Measurements from ENCODE around the gene TAPBPL.

The TAPBPL gene

DNA sequence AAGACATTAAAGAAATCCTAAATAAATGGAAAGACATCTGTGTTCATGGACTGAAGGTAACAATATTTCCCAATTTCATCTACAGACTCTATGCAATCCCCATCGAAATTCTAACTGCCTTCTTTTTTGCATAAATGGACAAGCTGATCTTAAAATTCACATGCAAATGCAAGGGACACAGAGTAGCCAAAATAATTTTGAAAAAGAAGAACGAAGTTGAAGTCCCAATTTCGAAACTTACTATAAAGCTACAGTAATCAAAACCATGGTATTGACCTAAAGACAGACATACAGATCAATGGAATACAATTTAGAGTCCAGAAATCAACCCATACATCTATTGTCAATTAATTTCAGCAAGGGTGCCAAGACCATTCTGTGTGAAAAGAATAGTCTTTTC lies 23.5 kb upstream of the TAPBPL start:
- no peak overlapping the region for H3K4me3 ChIP-seq (ENCODE audit: low read depth, low read length)
- in situ Hi-C loops (cut with HindIII; ENCODE audit: low sequenced_read_pairs), result no loop called here
- no peak for DNase-seq (ENCODE audit: low read depth)
- TF ChIP-seq, protein P1, sequence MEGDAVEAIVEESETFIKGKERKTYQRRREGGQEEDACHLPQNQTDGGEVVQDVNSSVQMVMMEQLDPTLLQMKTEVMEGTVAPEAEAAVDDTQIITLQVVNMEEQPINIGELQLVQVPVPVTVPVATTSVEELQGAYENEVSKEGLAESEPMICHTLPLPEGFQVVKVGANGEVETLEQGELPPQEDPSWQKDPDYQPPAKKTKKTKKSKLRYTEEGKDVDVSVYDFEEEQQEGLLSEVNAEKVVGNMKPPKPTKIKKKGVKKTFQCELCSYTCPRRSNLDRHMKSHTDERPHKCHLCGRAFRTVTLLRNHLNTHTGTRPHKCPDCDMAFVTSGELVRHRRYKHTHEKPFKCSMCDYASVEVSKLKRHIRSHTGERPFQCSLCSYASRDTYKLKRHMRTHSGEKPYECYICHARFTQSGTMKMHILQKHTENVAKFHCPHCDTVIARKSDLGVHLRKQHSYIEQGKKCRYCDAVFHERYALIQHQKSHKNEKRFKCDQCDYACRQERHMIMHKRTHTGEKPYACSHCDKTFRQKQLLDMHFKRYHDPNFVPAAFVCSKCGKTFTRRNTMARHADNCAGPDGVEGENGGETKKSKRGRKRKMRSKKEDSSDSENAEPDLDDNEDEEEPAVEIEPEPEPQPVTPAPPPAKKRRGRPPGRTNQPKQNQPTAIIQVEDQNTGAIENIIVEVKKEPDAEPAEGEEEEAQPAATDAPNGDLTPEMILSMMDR (IDR thresholded peaks at IDR 0.05; ENCODE audit: low read depth, low read length, missing control alignments), result no peak

DNA sequence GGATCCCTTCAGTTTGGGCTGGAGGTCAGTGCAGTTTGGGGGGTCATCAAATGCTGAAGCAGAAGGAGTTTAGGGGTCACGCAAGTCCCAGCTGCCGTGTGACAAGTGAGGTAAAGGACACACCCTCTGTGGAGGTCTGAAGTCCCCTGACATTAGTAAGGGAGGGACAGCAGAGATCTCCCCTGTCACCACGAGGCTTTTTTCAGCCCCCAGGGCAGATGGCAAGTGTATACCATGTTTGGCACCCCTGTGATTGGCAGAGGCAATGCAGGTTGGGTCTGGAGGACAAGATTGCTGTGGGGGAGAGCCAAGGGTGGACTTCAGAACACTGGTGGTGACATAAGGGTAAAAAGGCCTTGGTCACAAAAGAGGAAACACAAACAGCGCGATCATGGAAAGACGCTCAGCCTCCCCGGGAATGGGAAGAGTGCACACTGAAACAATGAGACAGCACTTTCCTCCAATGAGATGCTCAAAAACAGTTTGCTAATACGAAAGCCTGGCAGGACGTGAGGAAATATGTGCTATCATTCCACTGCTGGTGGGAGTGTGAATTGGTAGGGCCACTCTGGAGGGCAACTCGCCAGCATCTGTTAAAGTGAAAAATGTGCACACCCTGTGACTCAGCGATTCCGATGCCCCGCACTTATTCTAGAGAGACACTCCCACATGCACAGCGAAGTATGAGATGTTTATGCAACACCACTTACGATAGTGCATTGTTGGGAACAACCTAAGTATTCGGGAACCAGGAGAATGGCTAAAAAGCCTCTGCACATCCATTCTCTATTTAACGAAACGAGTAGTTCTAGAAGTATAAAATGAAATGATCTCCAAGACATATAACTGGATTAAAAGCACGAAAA lies 21.5 kb upstream of the TAPBPL start:
- peak; percentile 82 for DNase-seq (ENCODE audit: low read depth)
- in situ Hi-C loops (cut with HindIII; ENCODE audit: low sequenced_read_pairs), result no loop called here
- no peak overlapping the region for H3K4me3 ChIP-seq (ENCODE audit: low read depth, low read length)
- TF ChIP-seq, protein P1 (IDR thresholded peaks at IDR 0.05; ENCODE audit: low read depth, low read length, missing control alignments), result no peak

DNA sequence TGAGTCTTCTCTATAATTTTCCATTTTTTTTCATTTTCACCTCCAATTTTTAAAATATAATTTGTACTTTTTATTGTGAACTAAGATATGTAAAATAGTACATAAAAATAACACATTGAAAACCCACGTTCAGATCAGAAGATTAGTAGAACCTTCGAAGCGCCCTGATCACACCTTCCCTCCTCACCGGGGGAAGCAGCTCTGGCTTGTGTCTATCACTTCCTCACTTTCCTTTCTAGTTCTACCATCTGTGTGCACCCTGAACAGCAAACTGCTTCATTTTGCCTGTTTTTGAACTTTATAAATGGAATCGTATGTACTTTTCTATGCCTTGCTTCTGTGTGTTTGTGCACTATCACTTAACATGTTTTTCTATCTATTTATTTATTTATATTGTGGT lies 18.9 kb upstream of the TAPBPL start:
- no peak for DNase-seq (ENCODE audit: low read depth)
- in situ Hi-C loops (cut with HindIII; ENCODE audit: low sequenced_read_pairs), result no loop called here
- no peak overlapping the region for H3K4me3 ChIP-seq (ENCODE audit: low read depth, low read length)
- TF ChIP-seq, protein P1 (IDR thresholded peaks at IDR 0.05; ENCODE audit: low read depth, low read length, missing control alignments), result no peak

DNA sequence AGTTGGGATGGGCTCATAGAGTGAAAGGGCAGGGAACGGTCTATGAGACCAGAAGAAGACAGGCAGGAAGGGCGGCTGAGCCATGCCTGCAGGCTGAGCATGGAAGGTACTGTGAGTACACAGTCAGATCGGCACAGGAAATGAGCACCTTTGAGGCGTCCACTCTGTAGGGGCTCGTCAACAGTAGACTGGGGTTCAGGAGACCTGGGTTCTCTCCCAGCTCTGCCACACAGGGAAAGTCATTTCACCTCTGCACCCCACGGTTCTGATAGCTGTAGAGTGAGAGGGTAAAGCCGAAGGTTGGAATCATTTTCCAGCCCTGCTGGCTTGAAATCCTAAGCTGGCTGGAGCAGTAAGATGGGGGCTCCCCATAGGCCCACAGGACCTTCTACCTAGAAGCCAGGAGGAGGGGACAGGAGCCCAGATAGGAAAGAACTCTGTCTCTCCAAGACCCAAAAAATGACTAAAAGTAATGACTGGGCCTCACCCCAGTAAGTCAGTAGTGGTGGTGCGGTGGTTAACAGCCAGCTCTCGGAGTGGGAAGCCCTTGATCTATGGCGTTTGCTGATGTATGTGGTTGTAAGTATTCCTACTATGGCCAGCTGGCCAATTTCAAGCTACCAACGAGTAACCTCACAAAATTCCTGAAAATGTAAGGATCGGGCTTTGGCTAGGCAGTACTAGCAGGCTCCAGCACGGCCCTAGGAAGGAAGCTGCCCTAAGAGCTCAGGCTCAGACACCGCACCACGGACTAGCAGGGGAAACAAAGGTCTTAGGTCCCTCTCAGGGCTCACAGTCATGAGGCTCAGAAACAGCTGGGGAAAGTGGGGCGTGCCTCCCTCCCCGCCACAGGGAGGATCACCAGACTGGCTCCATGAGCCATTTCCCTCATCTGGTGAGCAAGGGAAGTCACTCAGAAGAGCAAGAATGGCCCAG lies 17.4 kb upstream of the TAPBPL start:
- no peak for DNase-seq (ENCODE audit: low read depth)

DNA sequence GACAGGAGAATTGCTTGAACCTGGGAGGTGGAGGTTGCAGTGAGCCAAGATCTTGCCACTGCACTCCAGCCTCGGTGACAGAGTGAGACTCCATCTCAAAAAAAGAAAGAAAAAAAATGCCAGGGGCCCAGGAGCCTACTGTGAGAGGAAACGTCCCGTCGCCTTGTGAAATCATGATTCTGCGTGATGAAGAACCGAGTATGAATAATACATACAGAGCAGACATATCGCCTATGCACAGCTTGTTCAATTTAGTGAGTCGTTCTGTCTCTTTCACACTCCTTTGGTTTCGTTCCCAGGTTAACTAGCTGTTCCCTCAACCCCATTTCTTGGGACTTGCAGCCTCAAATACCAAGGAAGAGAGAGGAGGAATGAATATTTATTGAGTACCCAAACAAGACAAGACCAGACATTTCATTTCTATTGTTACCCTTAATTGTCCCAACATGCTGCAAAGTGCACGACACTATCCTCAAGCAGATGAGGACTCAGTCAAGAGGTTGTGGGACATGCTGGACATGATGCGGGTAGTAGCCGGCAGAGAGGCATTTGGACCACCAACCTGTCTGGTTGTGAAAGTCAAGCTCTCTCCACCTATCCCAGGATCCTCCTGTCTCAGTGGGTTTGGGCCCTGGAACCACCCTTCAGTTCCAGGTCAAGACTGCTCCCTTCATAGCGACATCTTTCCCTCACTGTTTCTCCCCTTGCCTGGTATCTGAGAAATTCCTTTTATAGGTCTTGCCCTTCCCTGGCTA lies 15.7 kb upstream of the TAPBPL start:
- H3K4me3 ChIP-seq (ENCODE audit: low read depth, low read length), result no peak overlapping the region
- DNase-seq (ENCODE audit: low read depth), result no peak
- TF ChIP-seq, protein P1 (IDR thresholded peaks at IDR 0.05; ENCODE audit: low read depth, low read length, missing control alignments), result no peak
- in situ Hi-C loops (cut with HindIII; ENCODE audit: low sequenced_read_pairs), result no loop called here

More for the DNA sequence above, 17.4 kb upstream of the TAPBPL start:
- TF ChIP-seq, protein P1 (IDR thresholded peaks at IDR 0.05; ENCODE audit: low read depth, low read length, missing control alignments), result no peak
- in situ Hi-C loops (cut with HindIII; ENCODE audit: low sequenced_read_pairs), result no loop called here
- no peak overlapping the region for H3K4me3 ChIP-seq (ENCODE audit: low read depth, low read length)

DNA sequence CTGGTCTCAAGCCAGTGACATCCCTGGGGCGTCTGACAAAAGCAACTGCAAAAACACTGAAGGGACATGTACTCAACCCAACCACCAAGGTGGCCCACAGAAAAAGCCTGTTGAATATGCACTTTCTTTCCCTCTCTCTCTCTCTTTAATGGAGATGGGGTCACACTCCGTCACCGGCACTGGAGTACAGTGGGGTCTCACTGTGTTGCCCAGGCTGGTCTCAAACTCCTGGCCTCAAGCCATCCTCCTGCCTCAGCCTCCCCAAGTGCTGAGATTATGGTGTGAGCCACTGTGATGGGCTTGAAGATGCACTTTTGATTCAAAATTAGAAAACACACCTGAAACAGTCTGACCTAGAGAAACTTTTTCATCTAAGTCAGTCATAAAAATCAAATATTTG lies 14.3 kb upstream of the TAPBPL start:
- TF ChIP-seq, protein P1 (IDR thresholded peaks at IDR 0.05; ENCODE audit: low read depth, low read length, missing control alignments), result no peak
- no peak overlapping the region for H3K4me3 ChIP-seq (ENCODE audit: low read depth, low read length)
- in situ Hi-C loops (cut with HindIII; ENCODE audit: low sequenced_read_pairs), result no loop called here
- DNase-seq (ENCODE audit: low read depth), result no peak

Data from astrocyte of the cerebellum (primary cell).